ENCODE measurements around the gene SIVA1. TPM values are rescaled to one million over a fixed set of nuclear protein-coding genes. Genes with fewer than 3 reads are reported as not detected.

Gene SIVA1
- total RNA-seq, 1 donor from 2014 or later = 116 TPM

GRCh38 chr14:104797115-104798044, 44.4 kb downstream of the SIVA1 start:
- peaks cover 40% of the 10 kb centered on the region for H3K4me1 Mint-ChIP-seq (ENCODE audit: low read depth)
- peak overlapping the region; percentile 74 for H3K27ac Mint-ChIP-seq
- H3K27me3 Mint-ChIP-seq = peaks cover 12% of the 10 kb centered on the region
- no peak for DNase-seq (ENCODE audit: low spot score, unreplicated experiment)
- H3K4me3 Mint-ChIP-seq (ENCODE audit: low read depth) = peak overlapping the region; percentile 72
- no peaks in the 10 kb centered on the region for H3K9me3 Mint-ChIP-seq (ENCODE audit: low read depth)
- no peaks in the 10 kb centered on the region for H3K36me3 Mint-ChIP-seq (ENCODE audit: insufficient read depth)
- TF ChIP-seq, protein P1, sequence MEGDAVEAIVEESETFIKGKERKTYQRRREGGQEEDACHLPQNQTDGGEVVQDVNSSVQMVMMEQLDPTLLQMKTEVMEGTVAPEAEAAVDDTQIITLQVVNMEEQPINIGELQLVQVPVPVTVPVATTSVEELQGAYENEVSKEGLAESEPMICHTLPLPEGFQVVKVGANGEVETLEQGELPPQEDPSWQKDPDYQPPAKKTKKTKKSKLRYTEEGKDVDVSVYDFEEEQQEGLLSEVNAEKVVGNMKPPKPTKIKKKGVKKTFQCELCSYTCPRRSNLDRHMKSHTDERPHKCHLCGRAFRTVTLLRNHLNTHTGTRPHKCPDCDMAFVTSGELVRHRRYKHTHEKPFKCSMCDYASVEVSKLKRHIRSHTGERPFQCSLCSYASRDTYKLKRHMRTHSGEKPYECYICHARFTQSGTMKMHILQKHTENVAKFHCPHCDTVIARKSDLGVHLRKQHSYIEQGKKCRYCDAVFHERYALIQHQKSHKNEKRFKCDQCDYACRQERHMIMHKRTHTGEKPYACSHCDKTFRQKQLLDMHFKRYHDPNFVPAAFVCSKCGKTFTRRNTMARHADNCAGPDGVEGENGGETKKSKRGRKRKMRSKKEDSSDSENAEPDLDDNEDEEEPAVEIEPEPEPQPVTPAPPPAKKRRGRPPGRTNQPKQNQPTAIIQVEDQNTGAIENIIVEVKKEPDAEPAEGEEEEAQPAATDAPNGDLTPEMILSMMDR (IDR thresholded peaks at IDR 0.05; ENCODE audit: unreplicated experiment) = no peak

- H3K27me3 Mint-ChIP-seq = peaks cover 12% of the 10 kb centered on the region
- H3K9me3 Mint-ChIP-seq (ENCODE audit: low read depth) = no peaks in the 10 kb centered on the region
Measured at GRCh38 chr14:104798300-104799243, 45.6 kb downstream of the SIVA1 start.

GRCh38 chr14:104799244-104800014, 46.5 kb downstream of the SIVA1 start:
- peaks cover 27% of the 10 kb centered on the region for H3K4me1 Mint-ChIP-seq (ENCODE audit: low read depth)
- H3K4me3 Mint-ChIP-seq (ENCODE audit: low read depth) = peak overlapping the region; percentile 78
- peak overlapping the region; percentile 93 for H3K27ac Mint-ChIP-seq
- no peak for DNase-seq (ENCODE audit: low spot score, unreplicated experiment)
- no peaks in the 10 kb centered on the region for H3K36me3 Mint-ChIP-seq (ENCODE audit: insufficient read depth)
- TF ChIP-seq, protein P1 (IDR thresholded peaks at IDR 0.05; ENCODE audit: unreplicated experiment) = peak; percentile 28
- no peaks in the 10 kb centered on the region for H3K9me3 Mint-ChIP-seq (ENCODE audit: low read depth)
- peaks cover 12% of the 10 kb centered on the region for H3K27me3 Mint-ChIP-seq

More at GRCh38 chr14:104798300-104799243, 45.6 kb downstream of the SIVA1 start:
- H3K4me1 Mint-ChIP-seq (ENCODE audit: low read depth) = peaks cover 35% of the 10 kb centered on the region
- TF ChIP-seq, protein P1 (IDR thresholded peaks at IDR 0.05; ENCODE audit: unreplicated experiment) = no peak
- no peaks in the 10 kb centered on the region for H3K36me3 Mint-ChIP-seq (ENCODE audit: insufficient read depth)
- H3K4me3 Mint-ChIP-seq (ENCODE audit: low read depth) = peak overlapping the region; percentile 78
- H3K27ac Mint-ChIP-seq = peak overlapping the region; percentile 93
- no peak for DNase-seq (ENCODE audit: low spot score, unreplicated experiment)

DNA sequence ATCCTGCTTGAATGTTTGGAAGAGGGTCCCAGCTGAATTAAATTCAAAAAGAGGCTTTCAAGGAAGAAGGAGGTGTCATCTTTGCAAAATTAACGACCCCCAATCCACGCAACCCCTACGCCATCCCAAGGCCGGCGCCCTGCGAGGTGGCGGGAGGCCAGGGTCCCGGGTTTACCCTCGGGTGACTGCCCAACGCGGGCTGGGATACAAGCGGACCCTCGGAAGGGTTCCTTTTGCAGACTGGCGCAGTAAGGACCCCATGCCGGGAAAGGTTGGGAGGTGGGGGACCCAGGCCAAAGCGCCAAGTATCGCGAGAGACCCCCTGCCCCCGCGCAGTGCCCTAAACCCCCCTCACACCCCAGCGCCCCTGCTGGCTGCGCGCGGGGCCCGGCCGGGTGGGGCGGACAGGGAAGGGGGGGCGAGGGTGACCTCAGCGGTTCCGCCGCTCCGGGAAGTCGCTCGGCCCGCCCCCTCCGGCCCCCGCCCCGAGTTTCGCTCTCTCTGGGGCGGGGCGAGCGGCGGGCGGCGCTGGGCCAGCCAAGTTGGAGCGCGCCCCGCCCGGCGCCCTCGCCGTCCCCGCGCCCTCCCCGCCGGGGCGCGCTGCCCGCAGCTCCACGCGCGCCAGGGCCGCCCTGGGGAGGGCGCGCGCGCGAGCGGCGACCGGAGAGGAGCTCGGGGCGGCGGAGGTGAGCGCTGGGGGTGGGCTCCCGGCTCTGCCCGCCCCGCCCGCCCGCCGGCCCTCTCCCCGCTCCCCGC, 47.2 kb downstream of the SIVA1 start:
- Mint-ChIP-seq H3K4me3 (ENCODE audit: low read depth) (peak overlapping the region; percentile 78), H3K36me3 (ENCODE audit: insufficient read depth) (no peaks in the 10 kb centered on the region), H3K4me1 (ENCODE audit: low read depth) (peaks cover 25% of the 10 kb centered on the region), H3K9me3 (ENCODE audit: low read depth) (no peaks in the 10 kb centered on the region), H3K27ac (peak overlapping the region; percentile 93), H3K27me3 (peaks cover 12% of the 10 kb centered on the region)
- DNase-seq (ENCODE audit: low spot score, unreplicated experiment) = peak; percentile 84
- TF ChIP-seq, protein P1 (IDR thresholded peaks at IDR 0.05; ENCODE audit: unreplicated experiment) = peak; percentile 57

Measured in progenitor cell of endocrine pancreas (in vitro differentiated cells).